GM23338 (cell line): Measurements from ENCODE around the gene SARS1. TPM values are rescaled to one million over a fixed set of nuclear protein-coding genes. Genes with fewer than 3 reads are reported as not detected.

ENCODE experiments used
- ATAC-seq: fragments of 200-7000 bp; cut with Tn5 transposase; 3 replicates; pipeline ENCODE4 v1.9.1; 2020
- DNase-seq: peaks from one replicate; pipeline ENCODE4 v3.0.0-alpha.2; 2015; ENCODE audit warnings: low spot score
- H2AFZ ChIP-seq: fragments of 200-600 bp; sonication (generic); 2 replicates; pipeline ENCODE4 v1.8.0; 2016; ENCODE audit warnings: antibody characterized with exemption, mild to moderate bottlenecking, moderate library complexity
- H3F3A ChIP-seq: fragments of 200-600 bp; sonication (generic); replicated peaks from 2 replicates; pipeline ENCODE4 v1.8.0; 2017; ENCODE audit warnings: antibody characterized with exemption, mixed run types, low read depth
- H3K27ac ChIP-seq: fragments of 200-600 bp; sonication (generic); 2 replicates; pipeline ENCODE4 v1.6.1; 2016; ENCODE audit warnings: low read depth
- H3K27me3 ChIP-seq: fragments of 200-600 bp; sonication (generic); 2 replicates; pipeline ENCODE4 v1.8.0; 2016; ENCODE audit warnings: mild to moderate bottlenecking, mixed run types, moderate library complexity; ENCODE audit not compliant: insufficient read depth
- H3K36me3 ChIP-seq: fragments of 200-600 bp; sonication (generic); 2 replicates; pipeline ENCODE4 v1.8.0; 2016; ENCODE audit warnings: mild to moderate bottlenecking; ENCODE audit not compliant: insufficient read depth
- H3K4me1 ChIP-seq: fragments of 200-600 bp; sonication (generic); 2 replicates; pipeline ENCODE4 v1.8.0; 2016; ENCODE audit warnings: mild to moderate bottlenecking, moderate library complexity; ENCODE audit not compliant: insufficient read depth
- H3K4me2 ChIP-seq: fragments of 200-600 bp; sonication (generic); 2 replicates; pipeline ENCODE4 v1.7.1; 2017; ENCODE audit warnings: mixed run types
- H3K4me3 ChIP-seq: fragments of 200-600 bp; sonication (generic); 2 replicates; pipeline ENCODE4 v1.6.1; 2016; ENCODE audit warnings: mixed run types
- H3K79me2 ChIP-seq: fragments of 200-600 bp; sonication (generic); replicated peaks from 2 replicates; pipeline ENCODE4 v1.8.0; 2017; ENCODE audit warnings: mild to moderate bottlenecking; ENCODE audit not compliant: insufficient read depth
- H3K9me2 ChIP-seq: fragments of 200-600 bp; sonication (generic); 2 replicates; pipeline ENCODE4 v1.8.0; 2017; ENCODE audit not compliant: insufficient read depth
- H4K20me1 ChIP-seq: fragments of 200-600 bp; sonication (generic); replicated peaks from 2 replicates; pipeline ENCODE4 v1.8.0; 2017; ENCODE audit warnings: mild to moderate bottlenecking; ENCODE audit not compliant: insufficient read depth
- H3K27ac Mint-ChIP-seq: 2 replicates; pipeline ENCODE4 v1.8.0; 2020; ENCODE audit warnings: inconsistent platforms, mild to moderate bottlenecking, moderate library complexity, mixed read lengths
- H3K27me3 Mint-ChIP-seq: 3 replicates; pipeline ENCODE4 v1.8.0; 2022; ENCODE audit warnings: low read depth, mild to moderate bottlenecking, moderate library complexity, mixed read lengths, inconsistent platforms; ENCODE audit not compliant: insufficient read depth, poor library complexity
- H3K36me3 Mint-ChIP-seq: 3 replicates; pipeline ENCODE4 v1.8.0; 2021; ENCODE audit warnings: low read depth, mild to moderate bottlenecking, inconsistent platforms, moderate library complexity, mixed read lengths
- H3K4me1 Mint-ChIP-seq: 3 replicates; pipeline ENCODE4 v1.8.0; 2020; ENCODE audit warnings: mild to moderate bottlenecking, inconsistent platforms, mixed read lengths
- H3K4me3 Mint-ChIP-seq: 3 replicates; pipeline ENCODE4 v1.8.0; 2021; ENCODE audit warnings: moderate library complexity, mild to moderate bottlenecking, inconsistent platforms, mixed read lengths
- H3K9me3 Mint-ChIP-seq: 3 replicates; pipeline ENCODE4 v1.8.0; 2020; ENCODE audit warnings: moderate library complexity, mild to moderate bottlenecking, inconsistent platforms, mixed read lengths
- CREB1 ChIP-seq: fragments of 250-450 bp; sonication (Bioruptor Pico); IDR thresholded peaks from 2 replicates; pipeline ENCODE4 v1.5.0; 2020; ENCODE audit warnings: low read depth, mild to moderate bottlenecking, moderate library complexity
- EZH2 ChIP-seq: fragments of 200-600 bp; sonication (generic); IDR thresholded peaks from one replicate; pipeline ENCODE4 v1.8.0; 2017; ENCODE audit warnings: antibody characterized with exemption, mild to moderate bottlenecking, low read depth; ENCODE audit not compliant: unreplicated experiment
- EZH2phosphoT487 ChIP-seq: fragments of 200-600 bp; sonication (generic); IDR thresholded peaks from one replicate; pipeline ENCODE4 v1.8.1; 2018; ENCODE audit warnings: antibody characterized with exemption; ENCODE audit not compliant: unreplicated experiment
- NANOG ChIP-seq: IDR thresholded peaks from 2 replicates; pipeline ENCODE4 v1.6.1; 2016; ENCODE audit warnings: antibody characterized with exemption, borderline replicate concordance
- POLR2AphosphoS5 ChIP-seq: IDR thresholded peaks from 2 replicates; pipeline ENCODE4 v1.6.1; 2016; ENCODE audit warnings: antibody characterized with exemption, low read depth
- STAT1 ChIP-seq: IDR thresholded peaks from one replicate; pipeline ENCODE4 v1.6.1; 2016; ENCODE audit warnings: antibody characterized with exemption; ENCODE audit not compliant: unreplicated experiment
- ZNF331 ChIP-seq: fragments of 250-450 bp; sonication (Bioruptor Pico); IDR thresholded peaks from 2 replicates; pipeline ENCODE4 v1.5.0; 2020; ENCODE audit warnings: low read depth, mild to moderate bottlenecking, moderate library complexity
- polyA plus RNA-seq: library from polyadenylated mRNA; unstranded; fragments of >200 nt; fragmentation: Nextera tagmentation; extraction: Ambion mirVana; gene quantifications from 2 replicates; pipeline ENCODE4 v1.2.1, GENCODE V29; 2016
- total RNA-seq: library from RNA; depleted of rRNA; stranded (reverse); fragments of >200 nt; shearing (Covaris generic); gene quantifications from 2 replicates; pipeline ENCODE4 v1.2.3, GENCODE V29; 2014
- TF ChIP-seq, protein P1 (sequence below): IDR thresholded peaks from one replicate; pipeline ENCODE4 v1.6.1; 2018; ENCODE audit warnings: antibody characterized with exemption; ENCODE audit not compliant: unreplicated experiment
- TF ChIP-seq, protein P2 (sequence below), 2 experiments: fragments of 200-600 bp in 1 of 2; sonication (generic) in 1 of 2; conservative IDR thresholded peaks; 2 replicates each; pipeline versions ENCODE4 v1.5.1 to v1.6.1; 2016 to 2017; ENCODE audit warnings: antibody characterized with exemption in 2 of 2, low read depth in 2 of 2, mild to moderate bottlenecking in 2 of 2, moderate library complexity in 1 of 2
- TF ChIP-seq, protein P3 (sequence below): IDR thresholded peaks from 2 replicates; pipeline ENCODE4 v1.6.1; 2016; ENCODE audit warnings: antibody characterized with exemption

SARS1 gene
- total and polyA plus RNA-seq, 2 experiments from 2014 or later = 141 to 166 TPM

DNA sequence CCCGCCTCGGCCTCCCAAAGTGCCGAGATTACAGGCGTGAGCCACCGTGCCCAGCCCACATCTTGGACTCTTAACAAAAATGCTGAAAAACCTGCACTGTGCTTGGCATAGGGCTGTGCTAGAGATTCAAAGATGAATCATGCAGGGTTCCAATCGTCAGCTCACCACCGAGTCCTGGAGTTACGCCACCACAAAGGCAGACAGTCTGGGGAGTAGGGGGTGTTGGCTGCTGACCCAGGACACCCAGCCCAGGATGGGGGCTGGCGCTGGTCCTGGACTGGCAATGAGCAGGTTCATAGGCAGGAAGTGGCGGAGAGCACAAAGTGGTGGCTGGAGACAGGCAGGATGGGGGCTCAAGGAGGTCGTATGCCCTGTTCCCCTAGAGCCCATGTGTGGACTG is 53.2 kb downstream of the SARS1 start (continued):
- TF ChIP-seq, protein P1, sequence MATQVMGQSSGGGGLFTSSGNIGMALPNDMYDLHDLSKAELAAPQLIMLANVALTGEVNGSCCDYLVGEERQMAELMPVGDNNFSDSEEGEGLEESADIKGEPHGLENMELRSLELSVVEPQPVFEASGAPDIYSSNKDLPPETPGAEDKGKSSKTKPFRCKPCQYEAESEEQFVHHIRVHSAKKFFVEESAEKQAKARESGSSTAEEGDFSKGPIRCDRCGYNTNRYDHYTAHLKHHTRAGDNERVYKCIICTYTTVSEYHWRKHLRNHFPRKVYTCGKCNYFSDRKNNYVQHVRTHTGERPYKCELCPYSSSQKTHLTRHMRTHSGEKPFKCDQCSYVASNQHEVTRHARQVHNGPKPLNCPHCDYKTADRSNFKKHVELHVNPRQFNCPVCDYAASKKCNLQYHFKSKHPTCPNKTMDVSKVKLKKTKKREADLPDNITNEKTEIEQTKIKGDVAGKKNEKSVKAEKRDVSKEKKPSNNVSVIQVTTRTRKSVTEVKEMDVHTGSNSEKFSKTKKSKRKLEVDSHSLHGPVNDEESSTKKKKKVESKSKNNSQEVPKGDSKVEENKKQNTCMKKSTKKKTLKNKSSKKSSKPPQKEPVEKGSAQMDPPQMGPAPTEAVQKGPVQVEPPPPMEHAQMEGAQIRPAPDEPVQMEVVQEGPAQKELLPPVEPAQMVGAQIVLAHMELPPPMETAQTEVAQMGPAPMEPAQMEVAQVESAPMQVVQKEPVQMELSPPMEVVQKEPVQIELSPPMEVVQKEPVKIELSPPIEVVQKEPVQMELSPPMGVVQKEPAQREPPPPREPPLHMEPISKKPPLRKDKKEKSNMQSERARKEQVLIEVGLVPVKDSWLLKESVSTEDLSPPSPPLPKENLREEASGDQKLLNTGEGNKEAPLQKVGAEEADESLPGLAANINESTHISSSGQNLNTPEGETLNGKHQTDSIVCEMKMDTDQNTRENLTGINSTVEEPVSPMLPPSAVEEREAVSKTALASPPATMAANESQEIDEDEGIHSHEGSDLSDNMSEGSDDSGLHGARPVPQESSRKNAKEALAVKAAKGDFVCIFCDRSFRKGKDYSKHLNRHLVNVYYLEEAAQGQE = no peak
- TF ChIP-seq NANOG = no peak

DNA sequence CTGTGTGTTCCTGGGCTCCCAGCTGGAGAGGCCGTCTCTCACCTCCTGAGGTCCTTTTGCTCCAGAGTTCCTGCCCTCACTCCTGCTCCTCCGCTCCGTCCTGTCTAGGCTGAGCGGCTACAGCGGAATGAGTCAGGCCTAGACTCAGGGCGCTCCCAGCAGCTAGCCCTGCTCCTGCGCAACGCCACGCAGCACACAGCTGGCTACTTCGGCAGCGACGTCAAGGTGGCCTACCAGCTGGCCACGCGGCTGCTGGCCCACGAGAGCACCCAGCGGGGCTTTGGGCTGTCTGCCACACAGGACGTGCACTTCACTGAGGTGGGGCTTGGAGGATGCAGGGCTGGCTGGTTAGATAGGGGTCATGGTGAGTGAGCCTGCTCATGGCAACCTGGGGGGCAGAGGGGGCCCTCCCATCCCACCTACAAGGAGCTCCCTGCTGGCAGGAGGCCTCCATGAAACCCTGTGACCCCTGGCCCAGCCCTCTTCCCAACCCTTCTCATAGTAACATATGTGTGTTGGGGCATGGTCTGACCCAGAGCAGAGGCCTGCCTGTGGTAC is 54.1 kb downstream of the SARS1 start:
- no peaks in the 10 kb centered on the region for H3K27me3 ChIP-seq
- no peak overlapping the region for H3K4me3 ChIP-seq
- Mint-ChIP-seq H3K9me3 (no peaks in the 10 kb centered on the region; the same call in 1 of the 3 replicates), H3K27ac (no peak overlapping the region), H3K4me3 (no peak overlapping the region), H3K27me3 (peaks cover 12% of the 10 kb centered on the region), H3K36me3 (peaks cover 19% of the 10 kb centered on the region), H3K4me1 (peaks cover 3% of the 10 kb centered on the region; the same call in 1 of the 3 replicates)
- no peaks in the 10 kb centered on the region for H3K9me2 ChIP-seq
- no peak overlapping the region for H3K4me2 ChIP-seq
- no peaks in the 10 kb centered on the region for H3K36me3 ChIP-seq
- no peak overlapping the region for H2AFZ ChIP-seq
- no peak for DNase-seq
- TF ChIP-seq ZNF331 (CRISPR knock-in tag) (no peak), EZH2phosphoT487 (no peak), NANOG (no peak), STAT1 (no peak), POLR2AphosphoS5 (no peak), CREB1 (CRISPR knock-in tag) (no peak), EZH2 (no peak)
- TF ChIP-seq, protein P2, sequence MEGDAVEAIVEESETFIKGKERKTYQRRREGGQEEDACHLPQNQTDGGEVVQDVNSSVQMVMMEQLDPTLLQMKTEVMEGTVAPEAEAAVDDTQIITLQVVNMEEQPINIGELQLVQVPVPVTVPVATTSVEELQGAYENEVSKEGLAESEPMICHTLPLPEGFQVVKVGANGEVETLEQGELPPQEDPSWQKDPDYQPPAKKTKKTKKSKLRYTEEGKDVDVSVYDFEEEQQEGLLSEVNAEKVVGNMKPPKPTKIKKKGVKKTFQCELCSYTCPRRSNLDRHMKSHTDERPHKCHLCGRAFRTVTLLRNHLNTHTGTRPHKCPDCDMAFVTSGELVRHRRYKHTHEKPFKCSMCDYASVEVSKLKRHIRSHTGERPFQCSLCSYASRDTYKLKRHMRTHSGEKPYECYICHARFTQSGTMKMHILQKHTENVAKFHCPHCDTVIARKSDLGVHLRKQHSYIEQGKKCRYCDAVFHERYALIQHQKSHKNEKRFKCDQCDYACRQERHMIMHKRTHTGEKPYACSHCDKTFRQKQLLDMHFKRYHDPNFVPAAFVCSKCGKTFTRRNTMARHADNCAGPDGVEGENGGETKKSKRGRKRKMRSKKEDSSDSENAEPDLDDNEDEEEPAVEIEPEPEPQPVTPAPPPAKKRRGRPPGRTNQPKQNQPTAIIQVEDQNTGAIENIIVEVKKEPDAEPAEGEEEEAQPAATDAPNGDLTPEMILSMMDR (conservative IDR thresholded peaks at IDR 0.05; ENCODE audit: low read depth in 2 of 2) = no peak
- TF ChIP-seq, protein P3, sequence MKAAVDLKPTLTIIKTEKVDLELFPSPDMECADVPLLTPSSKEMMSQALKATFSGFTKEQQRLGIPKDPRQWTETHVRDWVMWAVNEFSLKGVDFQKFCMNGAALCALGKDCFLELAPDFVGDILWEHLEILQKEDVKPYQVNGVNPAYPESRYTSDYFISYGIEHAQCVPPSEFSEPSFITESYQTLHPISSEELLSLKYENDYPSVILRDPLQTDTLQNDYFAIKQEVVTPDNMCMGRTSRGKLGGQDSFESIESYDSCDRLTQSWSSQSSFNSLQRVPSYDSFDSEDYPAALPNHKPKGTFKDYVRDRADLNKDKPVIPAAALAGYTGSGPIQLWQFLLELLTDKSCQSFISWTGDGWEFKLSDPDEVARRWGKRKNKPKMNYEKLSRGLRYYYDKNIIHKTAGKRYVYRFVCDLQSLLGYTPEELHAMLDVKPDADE = no peak
- no peak for ATAC-seq
- H3F3A ChIP-seq = 0 out of 2 replicates have a peak, but pooled peaks cover 1% of the 10 kb centered on the region
- H3K4me1 ChIP-seq = no peaks in the 10 kb centered on the region
- H3K79me2 ChIP-seq = no peaks in the 10 kb centered on the region
- no peaks in the 10 kb centered on the region for H4K20me1 ChIP-seq
- H3K27ac ChIP-seq = no peak overlapping the region
